Neural progenitor cell (in vitro differentiated cells): ENCODE measurements around the gene CBFA2T3. TPM values are rescaled to one million over a fixed set of nuclear protein-coding genes. Genes with fewer than 3 reads are reported as not detected.
A peak's percentile ranks its signal among the peaks of the same experiment; 100 is the strongest.
"Not testable (repeated sequence)": the region's sequence is repeated elsewhere in the genome, so short reads cannot be mapped to it uniquely, and the experiment has no call there.

Source experiments
- DNase-seq: peaks from one replicate; pipeline ENCODE4 v3.0.0-alpha.2; 2016; ENCODE audit warnings: low spot score
- H2AFZ ChIP-seq: fragments of 200-600 bp; sonication (generic); replicated peaks from 2 replicates; pipeline ENCODE4 v1.6.1; 2016; ENCODE audit warnings: antibody characterized with exemption
- H3F3A ChIP-seq: fragments of 200-600 bp; sonication (generic); 2 replicates; pipeline ENCODE4 v1.6.1; 2016; ENCODE audit warnings: antibody characterized with exemption, low read depth
- H3K27ac ChIP-seq: fragments of 200-600 bp; sonication (generic); 2 replicates; pipeline ENCODE4 v1.5.1; 2016; ENCODE audit warnings: mild to moderate bottlenecking
- H3K27me3 ChIP-seq: fragments of 200-600 bp; sonication (generic); 2 replicates; pipeline ENCODE4 v1.6.1; 2016; ENCODE audit warnings: mild to moderate bottlenecking, moderate library complexity
- H3K36me3 ChIP-seq: fragments of 200-600 bp; sonication (generic); 2 replicates; pipeline ENCODE4 v1.5.1; 2016
- H3K4me1 ChIP-seq: fragments of 200-600 bp; sonication (generic); 2 replicates; pipeline ENCODE4 v1.6.1; 2016; ENCODE audit warnings: mixed run types
- H3K4me2 ChIP-seq: fragments of 200-600 bp; sonication (generic); 2 replicates; pipeline ENCODE4 v1.6.1; 2016
- H3K4me3 ChIP-seq: fragments of 200-600 bp; sonication (generic); 2 replicates; pipeline ENCODE4 v1.5.1; 2016
- H3K79me2 ChIP-seq: fragments of 200-600 bp; sonication (generic); 2 replicates; pipeline ENCODE4 v1.6.1; 2016; ENCODE audit warnings: low read depth
- H3K9ac ChIP-seq: fragments of 200-600 bp; sonication (generic); 2 replicates; pipeline ENCODE4 v1.6.1; 2016
- H3K9me3 ChIP-seq: fragments of 200-600 bp; sonication (generic); 2 replicates; pipeline ENCODE4 v1.5.1; 2016; ENCODE audit warnings: low read depth
- H4K20me1 ChIP-seq: fragments of 200-600 bp; sonication (generic); 2 replicates; pipeline ENCODE4 v1.6.1; 2016; ENCODE audit warnings: low read depth
- H3K27ac Mint-ChIP-seq: 3 replicates; pipeline ENCODE4 v1.8.0; 2021; ENCODE audit warnings: mixed read lengths
- H3K27me3 Mint-ChIP-seq: 2 replicates; pipeline ENCODE4 v1.8.0; 2022; ENCODE audit warnings: low read depth, mild to moderate bottlenecking, inconsistent platforms, moderate library complexity, mixed read lengths; ENCODE audit not compliant: insufficient read depth
- H3K36me3 Mint-ChIP-seq: 3 replicates; pipeline ENCODE4 v1.8.0; 2021; ENCODE audit warnings: mixed read lengths
- H3K4me1 Mint-ChIP-seq: 3 replicates; pipeline ENCODE4 v1.8.0; 2021; ENCODE audit warnings: mixed read lengths
- H3K4me3 Mint-ChIP-seq: 3 replicates; pipeline ENCODE4 v1.8.0; 2021; ENCODE audit warnings: mild to moderate bottlenecking, moderate library complexity, mixed read lengths
- H3K9me3 Mint-ChIP-seq: 3 replicates; pipeline ENCODE4 v1.8.0; 2020; ENCODE audit warnings: mixed read lengths
- EZH2 ChIP-seq: fragments of 200-600 bp; sonication (generic); IDR thresholded peaks from 2 replicates; pipeline ENCODE4 v1.6.1; 2017; ENCODE audit warnings: antibody characterized with exemption, mild to moderate bottlenecking, moderate library complexity
- EZH2phosphoT487 ChIP-seq: fragments of 200-600 bp; sonication (generic); IDR thresholded peaks from 2 replicates; pipeline ENCODE4 v1.6.1; 2017; ENCODE audit warnings: antibody characterized with exemption
- total RNA-seq: library from RNA; depleted of rRNA; stranded (reverse); fragments of >200 nt; gene quantifications from 2 replicates; pipeline ENCODE4 v1.2.3, GENCODE V29; 2015; ENCODE audit warnings: low replicate concordance
- TF ChIP-seq, protein P1 (sequence below): fragments of 200-600 bp; sonication (generic); IDR thresholded peaks from 2 replicates; pipeline ENCODE4 v1.5.1; 2017; ENCODE audit warnings: antibody characterized with exemption, mild to moderate bottlenecking

Gene CBFA2T3
- total RNA-seq, 1 donor from 2014 or later = 0.22 TPM

GRCh38 chr16:89019511-89019910 is 42.5 kb upstream of the CBFA2T3 start:
- H3K27me3 ChIP-seq = no peaks in the 10 kb centered on the region
- Mint-ChIP-seq H3K36me3 (no peaks in the 10 kb centered on the region), H3K27me3 (peaks cover 13% of the 10 kb centered on the region), H3K27ac (no peak overlapping the region), H3K4me1 (peaks cover 14% of the 10 kb centered on the region), H3K4me3 (no peak overlapping the region), H3K9me3 (no peaks in the 10 kb centered on the region)
- H3K4me1 ChIP-seq = no peaks in the 10 kb centered on the region
- TF ChIP-seq, protein P1, sequence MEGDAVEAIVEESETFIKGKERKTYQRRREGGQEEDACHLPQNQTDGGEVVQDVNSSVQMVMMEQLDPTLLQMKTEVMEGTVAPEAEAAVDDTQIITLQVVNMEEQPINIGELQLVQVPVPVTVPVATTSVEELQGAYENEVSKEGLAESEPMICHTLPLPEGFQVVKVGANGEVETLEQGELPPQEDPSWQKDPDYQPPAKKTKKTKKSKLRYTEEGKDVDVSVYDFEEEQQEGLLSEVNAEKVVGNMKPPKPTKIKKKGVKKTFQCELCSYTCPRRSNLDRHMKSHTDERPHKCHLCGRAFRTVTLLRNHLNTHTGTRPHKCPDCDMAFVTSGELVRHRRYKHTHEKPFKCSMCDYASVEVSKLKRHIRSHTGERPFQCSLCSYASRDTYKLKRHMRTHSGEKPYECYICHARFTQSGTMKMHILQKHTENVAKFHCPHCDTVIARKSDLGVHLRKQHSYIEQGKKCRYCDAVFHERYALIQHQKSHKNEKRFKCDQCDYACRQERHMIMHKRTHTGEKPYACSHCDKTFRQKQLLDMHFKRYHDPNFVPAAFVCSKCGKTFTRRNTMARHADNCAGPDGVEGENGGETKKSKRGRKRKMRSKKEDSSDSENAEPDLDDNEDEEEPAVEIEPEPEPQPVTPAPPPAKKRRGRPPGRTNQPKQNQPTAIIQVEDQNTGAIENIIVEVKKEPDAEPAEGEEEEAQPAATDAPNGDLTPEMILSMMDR = no peak
- TF ChIP-seq EZH2 (no peak), EZH2phosphoT487 (no peak)
- no peak overlapping the region for H3K27ac ChIP-seq
- H3K4me2 ChIP-seq = no peak overlapping the region
- no peak overlapping the region for H3K4me3 ChIP-seq
- no peak overlapping the region for H2AFZ ChIP-seq
- H4K20me1 ChIP-seq = no peaks in the 10 kb centered on the region
- DNase-seq = no peak
- no peak overlapping the region for H3K9ac ChIP-seq
- H3K79me2 ChIP-seq = no peaks in the 10 kb centered on the region
- no peaks in the 10 kb centered on the region for H3K9me3 ChIP-seq
- H3K36me3 ChIP-seq = no peaks in the 10 kb centered on the region
- no peaks in the 10 kb centered on the region for H3F3A ChIP-seq

GRCh38 chr16:89018282-89019158 is 41.5 kb upstream of the CBFA2T3 start:
- H3K4me2 ChIP-seq = no peak overlapping the region
- H2AFZ ChIP-seq = no peak overlapping the region
- no peaks in the 10 kb centered on the region for H3K36me3 ChIP-seq
- H3K27me3 Mint-ChIP-seq = peaks cover 11% of the 10 kb centered on the region
- no peak overlapping the region for H3K4me3 ChIP-seq
- no peaks in the 10 kb centered on the region for H3K9me3 ChIP-seq
- H3K9ac ChIP-seq = no peak overlapping the region
- DNase-seq = no peak
- H3K36me3 Mint-ChIP-seq = no peaks in the 10 kb centered on the region
- H3K4me3 Mint-ChIP-seq = no peak overlapping the region
- H3K27me3 ChIP-seq = no peaks in the 10 kb centered on the region
- H3K4me1 Mint-ChIP-seq = peaks cover 14% of the 10 kb centered on the region
- no peaks in the 10 kb centered on the region for H4K20me1 ChIP-seq
- no peaks in the 10 kb centered on the region for H3K79me2 ChIP-seq
- no peaks in the 10 kb centered on the region for H3K4me1 ChIP-seq
- no peak for TF ChIP-seq EZH2phosphoT487
- TF ChIP-seq, protein P1 = no peak
- no peak for TF ChIP-seq EZH2
- no peak overlapping the region for H3K27ac ChIP-seq
- H3K27ac Mint-ChIP-seq = peak overlapping the region; percentile 42
- H3K9me3 Mint-ChIP-seq = no peaks in the 10 kb centered on the region
- H3F3A ChIP-seq = no peaks in the 10 kb centered on the region

DNA sequence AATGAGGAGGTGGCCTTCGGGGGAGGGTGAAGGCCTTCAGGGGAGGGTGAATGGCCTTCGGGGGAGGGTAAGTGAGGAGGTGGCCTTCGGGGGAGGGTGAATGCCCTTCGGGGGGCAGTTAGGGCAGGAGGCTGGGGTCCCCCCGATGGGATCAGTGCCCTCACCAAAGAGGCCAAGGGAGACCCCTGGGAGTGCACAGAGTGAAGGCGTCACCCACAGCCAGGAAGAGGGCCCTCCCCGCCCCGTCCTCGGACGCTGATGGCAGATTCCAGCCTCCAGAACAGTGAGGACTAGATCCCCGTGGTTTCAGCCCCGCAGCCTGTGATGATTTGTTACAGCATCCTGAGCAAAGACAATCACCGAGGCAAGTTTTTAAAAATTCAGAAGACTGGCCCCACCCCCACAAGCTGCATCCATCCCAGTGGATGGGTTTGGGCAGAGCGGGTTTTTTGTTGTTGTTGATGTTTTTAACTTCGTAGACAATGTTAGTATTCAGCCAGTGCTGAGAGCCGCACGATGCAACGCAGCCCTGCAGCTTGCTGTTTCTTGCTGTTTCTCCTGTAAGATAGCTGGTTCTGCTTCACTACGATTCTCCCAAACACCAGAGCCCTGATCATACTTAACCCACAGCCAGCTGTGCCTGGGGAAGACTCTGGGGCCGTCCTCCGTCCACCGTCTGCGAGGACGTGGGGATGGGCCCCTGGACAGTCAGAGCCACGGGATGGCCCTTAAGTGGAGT is 40.7 kb upstream of the CBFA2T3 start:
- DNase-seq = no peak
- Mint-ChIP-seq H3K4me1 (peaks cover 9% of the 10 kb centered on the region), H3K36me3 (no peaks in the 10 kb centered on the region), H3K27me3 (peaks cover 11% of the 10 kb centered on the region), H3K27ac (peak overlapping the region; percentile 12), H3K9me3 (no peaks in the 10 kb centered on the region), H3K4me3 (no peak overlapping the region)
- Histone ChIP-seq H3K27me3 (no peaks in the 10 kb centered on the region), H2AFZ (no peak overlapping the region), H3K9me3 (no peaks in the 10 kb centered on the region), H3F3A (no peaks in the 10 kb centered on the region), H4K20me1 (no peaks in the 10 kb centered on the region), H3K79me2 (no peaks in the 10 kb centered on the region), H3K4me2 (no peak overlapping the region), H3K36me3 (no peaks in the 10 kb centered on the region), H3K9ac (no peak overlapping the region), H3K4me1 (no peaks in the 10 kb centered on the region), H3K4me3 (no peak overlapping the region), H3K27ac (no peak overlapping the region)
- TF ChIP-seq, protein P1 = no peak
- TF ChIP-seq EZH2phosphoT487 (no peak), EZH2 (no peak)

GRCh38 chr16:89016561-89016960 is 39.6 kb upstream of the CBFA2T3 start:
- not testable (repeated sequence) for H3K9me3 Mint-ChIP-seq, H3K36me3 ChIP-seq, H3K27ac Mint-ChIP-seq, H3K4me1 Mint-ChIP-seq, H3K4me3 ChIP-seq, H3K79me2 ChIP-seq, H3K4me1 ChIP-seq, H3K9me3 ChIP-seq, H3K27me3 ChIP-seq, H3K4me3 Mint-ChIP-seq, H2AFZ ChIP-seq, H3K27ac ChIP-seq, H3F3A ChIP-seq, H3K36me3 Mint-ChIP-seq, DNase-seq, H4K20me1 ChIP-seq, H3K9ac ChIP-seq, H3K4me2 ChIP-seq
- H3K27me3 Mint-ChIP-seq = peaks cover 11% of the 10 kb centered on the region
